Hematopoietic multipotent progenitor cell treated with erythropoietin and hydrocortisone succinate and interleukin-3 and kit ligand, for 8 days (in vitro differentiated cells): Measurements from ENCODE around the gene PROCR.
A peak's percentile ranks its signal among the peaks of the same experiment; 100 is the strongest.
"Not testable (repeated sequence)": the region's sequence is repeated elsewhere in the genome, so short reads cannot be mapped to it uniquely, and the experiment has no call there.

Experiments
- DNase-seq: peaks from one replicate; pipeline ENCODE4 v3.0.0-alpha.2; 2015

PROCR gene

GRCh38 chr20:35171753-35172433 is at the start of gene PROCR:
TSS of gene PROCR (plus strand) at chr20:35172072. CDS start at chr20:35172155, 83 bp downstream.
- DNase-seq: peak; percentile 67

GRCh38 chr20:35122756-35123405 is 49.0 kb upstream of the PROCR start:
- no peak for DNase-seq

GRCh38 chr20:35125753-35126152 is 46.1 kb upstream of the PROCR start:
- DNase-seq: no peak

GRCh38 chr20:35129647-35130069 is 42.2 kb upstream of the PROCR start:
- no peak for DNase-seq

GRCh38 chr20:35131934-35132333 is 39.9 kb upstream of the PROCR start:
- DNase-seq: no peak

- no peak for DNase-seq
Observed at GRCh38 chr20:35133031-35133430, 38.8 kb upstream of the PROCR start.

- DNase-seq: peak; percentile 17
Observed at GRCh38 chr20:35133735-35134134, 38.1 kb upstream of the PROCR start.

- DNase-seq: no peak
Observed at GRCh38 chr20:35134472-35134871, 37.4 kb upstream of the PROCR start.

- no peak for DNase-seq
Observed at GRCh38 chr20:35134880-35135279, 37.0 kb upstream of the PROCR start.

- DNase-seq: no peak
Observed at GRCh38 chr20:35135867-35136586, 35.8 kb upstream of the PROCR start.

GRCh38 chr20:35144694-35145093 is 27.2 kb upstream of the PROCR start:
- peak; percentile 24 for DNase-seq

GRCh38 chr20:35145141-35145564 is 26.7 kb upstream of the PROCR start:
- DNase-seq: peak; percentile 85

GRCh38 chr20:35146299-35146919 is 25.5 kb upstream of the PROCR start:
- DNase-seq: peak; percentile 66

- peak; percentile 96 for DNase-seq
Observed at GRCh38 chr20:35146920-35147574, 24.8 kb upstream of the PROCR start, which contains the start of gene EDEM2. TSS of gene EDEM2 (minus strand) at chr20:35147336. CDS start at chr20:35147258, 78 bp downstream.

- peak; percentile 58 for DNase-seq
Observed at GRCh38 chr20:35147575-35148071, 24.2 kb upstream of the PROCR start.

- no peak for DNase-seq
Observed at GRCh38 chr20:35150846-35151579, 20.9 kb upstream of the PROCR start.

GRCh38 chr20:35151736-35152135 is 20.1 kb upstream of the PROCR start:
- DNase-seq: no peak

- DNase-seq: no peak
Observed at GRCh38 chr20:35155936-35156335, 15.9 kb upstream of the PROCR start.

GRCh38 chr20:35156978-35157377 is 14.9 kb upstream of the PROCR start:
- no peak for DNase-seq

GRCh38 chr20:35160341-35160740 is 11.5 kb upstream of the PROCR start:
- not testable (repeated sequence) for DNase-seq

GRCh38 chr20:35164531-35164930 is 7.3 kb upstream of the PROCR start:
- not testable (repeated sequence) for DNase-seq
